Sigmoid colon (tissue), 7 donors: ENCODE data around the gene CSF2RB. TPM values are rescaled to one million over a fixed set of nuclear protein-coding genes. Genes with fewer than 3 reads are reported as not detected.

Experiments
- DNase-seq: peaks from one replicate; pipeline ENCODE4 v3.0.0-alpha.2; 2019
- H3K27ac ChIP-seq, 4 donors: fragments of 200-600 bp; sonication (generic); one replicate each; pipeline ENCODE4 v1.5.1; 2016 to 2019; ENCODE audit warnings: mild to moderate bottlenecking in 1 of 4
- H3K27me3 ChIP-seq, 3 donors: fragments of 200-600 bp; sonication (generic); one replicate each; pipeline ENCODE4 v1.5.1; 2019; ENCODE audit warnings: mild to moderate bottlenecking in 1 of 3
- H3K36me3 ChIP-seq, 4 donors: fragments of 200-600 bp; sonication (generic); one replicate each; pipeline ENCODE4 v1.5.1; 2016 to 2019
- H3K4me1 ChIP-seq, 4 donors: fragments of 200-600 bp; sonication (generic); one replicate each; pipeline ENCODE4 v1.5.1; 2017 to 2019
- H3K4me3 ChIP-seq, 4 donors: fragments of 200-600 bp; sonication (generic); one replicate each; pipeline ENCODE4 v1.5.1; 2017 to 2019; ENCODE audit warnings: mild to moderate bottlenecking in 2 of 4, moderate library complexity in 1 of 4
- H3K9me3 ChIP-seq, 4 donors: fragments of 200-600 bp in 3 of 4; sonication (generic) in 3 of 4; one replicate each; pipeline versions ENCODE4 v1.5.1 to v1.6.1; 2013 to 2019
- EP300 ChIP-seq, 4 donors: sonication (generic); formaldehyde crosslinking; IDR thresholded peaks; one replicate each; pipeline ENCODE4 v1.6.1; 2017; ENCODE audit warnings: antibody characterized with exemption in 4 of 4
- POLR2A ChIP-seq, 2 donors: fragments of 450-650 bp; IDR thresholded peaks; one replicate each; pipeline ENCODE4 v1.6.1; 2016; ENCODE audit warnings: antibody characterized with exemption in 2 of 2, mild to moderate bottlenecking in 2 of 2, moderate library complexity in 2 of 2
- POLR2AphosphoS5 ChIP-seq, 4 donors: sonication (generic); formaldehyde crosslinking; IDR thresholded peaks; one replicate each; pipeline ENCODE4 v1.6.1; 2017; ENCODE audit warnings: antibody characterized with exemption in 4 of 4
- WGBS, 2 donors: extraction: QIAGEN DNeasy Blood & Tissue Kit; methylation state at CpG; one replicate each; pipeline ENCODE4 v1.1.7; 2013; 5-methylcytosine and 5-hydroxymethylcytosine counted together
- intact Hi-C: fragments of 100-400 bp; cut with DNase I; formaldehyde crosslinking; loops from one replicate; pipeline ENCODE4 v1.15.1; 2023
- polyA plus RNA-seq, 3 donors: library from polyadenylated mRNA; stranded (reverse); fragments of 200-250 nt; gene quantifications; one replicate each; pipeline ENCODE4 v1.2.3, GENCODE V29; 2013
- total RNA-seq, 4 donors: library from RNA; depleted of rRNA; stranded (reverse); fragments of >200 nt; gene quantifications; one replicate each; pipeline ENCODE4 v1.1.0, GENCODE V29; 2016
- TF ChIP-seq, protein P1 (sequence below), 4 experiments: fragments of 450-650 bp in 3 of 4; fragments of 200-600 bp in 1 of 4; IDR thresholded peaks; one replicate each; pipeline ENCODE4 v1.5.1; 2016 to 2019; ENCODE audit warnings: antibody characterized with exemption in 4 of 4, mild to moderate bottlenecking in 3 of 4, moderate library complexity in 2 of 4
- donor health status: healthy with polysubstance abuse.
- donor health status: Bipolar disorder and iron deficiency.
- donor health status: healthy.

Gene CSF2RB
- total and polyA plus RNA-seq, 7 donors: 0.60 to 11.4 (median 3.7) TPM

DNA sequence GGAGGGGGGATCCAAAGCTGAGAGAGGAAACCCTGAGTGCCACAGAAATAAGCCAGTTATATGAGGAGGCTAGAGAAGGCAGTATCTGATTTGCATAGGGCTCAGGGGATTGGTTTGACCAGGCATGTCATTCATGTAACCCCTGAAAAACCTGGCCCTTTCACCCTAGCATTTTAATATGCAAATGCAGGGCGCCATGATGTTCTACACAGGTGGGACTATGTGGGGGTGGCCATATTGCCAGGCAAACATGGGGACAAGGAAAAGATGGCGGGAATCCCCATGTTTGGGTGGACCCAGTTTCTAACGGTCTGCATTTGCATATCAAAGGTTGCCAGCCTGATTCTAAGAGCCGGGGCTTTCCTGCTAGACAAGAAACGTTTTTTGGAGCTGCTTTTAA, 27.2 kb downstream of the CSF2RB start:
- TF ChIP-seq EP300 (IDR thresholded peaks at IDR 0.05) (no peak), POLR2AphosphoS5 (IDR thresholded peaks at IDR 0.05) (no peak), POLR2A (IDR thresholded peaks at IDR 0.05) (no peak)
- TF ChIP-seq, protein P1, sequence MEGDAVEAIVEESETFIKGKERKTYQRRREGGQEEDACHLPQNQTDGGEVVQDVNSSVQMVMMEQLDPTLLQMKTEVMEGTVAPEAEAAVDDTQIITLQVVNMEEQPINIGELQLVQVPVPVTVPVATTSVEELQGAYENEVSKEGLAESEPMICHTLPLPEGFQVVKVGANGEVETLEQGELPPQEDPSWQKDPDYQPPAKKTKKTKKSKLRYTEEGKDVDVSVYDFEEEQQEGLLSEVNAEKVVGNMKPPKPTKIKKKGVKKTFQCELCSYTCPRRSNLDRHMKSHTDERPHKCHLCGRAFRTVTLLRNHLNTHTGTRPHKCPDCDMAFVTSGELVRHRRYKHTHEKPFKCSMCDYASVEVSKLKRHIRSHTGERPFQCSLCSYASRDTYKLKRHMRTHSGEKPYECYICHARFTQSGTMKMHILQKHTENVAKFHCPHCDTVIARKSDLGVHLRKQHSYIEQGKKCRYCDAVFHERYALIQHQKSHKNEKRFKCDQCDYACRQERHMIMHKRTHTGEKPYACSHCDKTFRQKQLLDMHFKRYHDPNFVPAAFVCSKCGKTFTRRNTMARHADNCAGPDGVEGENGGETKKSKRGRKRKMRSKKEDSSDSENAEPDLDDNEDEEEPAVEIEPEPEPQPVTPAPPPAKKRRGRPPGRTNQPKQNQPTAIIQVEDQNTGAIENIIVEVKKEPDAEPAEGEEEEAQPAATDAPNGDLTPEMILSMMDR (IDR thresholded peaks at IDR 0.05): no peak
- no peaks in the 10 kb centered on the region for H3K9me3 ChIP-seq
- no peaks in the 10 kb centered on the region for H3K27me3 ChIP-seq
- intact Hi-C loops: no loop called here
- WGBS, 2 donors: 44 to 68% methylated on average over 5 of the region's 5 CpGs
- H3K36me3 ChIP-seq: no peaks in the 10 kb centered on the region
- no peak overlapping the region for H3K27ac ChIP-seq
- no peak for DNase-seq
- H3K4me1 ChIP-seq: no peaks in the 10 kb centered on the region
- no peak overlapping the region for H3K4me3 ChIP-seq

DNA sequence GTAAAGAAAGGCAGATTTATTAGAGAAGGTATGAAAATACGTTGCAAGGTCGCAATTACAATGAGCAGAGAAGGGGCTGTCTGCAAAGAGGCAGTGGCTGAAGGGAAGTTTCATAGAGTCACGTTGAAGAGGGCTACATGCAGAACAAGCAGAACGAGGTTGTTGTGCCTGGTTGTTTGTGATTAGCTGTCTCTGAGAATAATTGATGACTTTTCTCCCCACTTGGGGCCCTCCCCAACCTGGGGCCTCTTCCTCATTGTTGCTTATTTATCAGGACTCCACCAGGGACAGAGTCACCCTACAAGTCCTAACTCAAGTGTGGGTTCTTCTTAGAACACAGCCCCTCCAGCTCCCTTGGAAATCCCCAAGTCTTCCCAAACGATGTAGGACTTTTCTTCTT, 29.1 kb downstream of the CSF2RB start:
- intact Hi-C loops: no loop called here
- no peak for DNase-seq
- Histone ChIP-seq H3K4me3 (no peak overlapping the region), H3K27me3 (no peaks in the 10 kb centered on the region), H3K36me3 (no peaks in the 10 kb centered on the region), H3K9me3 (no peaks in the 10 kb centered on the region), H3K27ac (no peak overlapping the region), H3K4me1 (no peaks in the 10 kb centered on the region)
- TF ChIP-seq POLR2AphosphoS5 (IDR thresholded peaks at IDR 0.05) (no peak), POLR2A (IDR thresholded peaks at IDR 0.05) (no peak), EP300 (IDR thresholded peaks at IDR 0.05) (no peak)
- TF ChIP-seq, protein P1 (IDR thresholded peaks at IDR 0.05): no peak
- 53% methylated on average over 5 of the region's 5 CpGs for WGBS, 2 donors

DNA sequence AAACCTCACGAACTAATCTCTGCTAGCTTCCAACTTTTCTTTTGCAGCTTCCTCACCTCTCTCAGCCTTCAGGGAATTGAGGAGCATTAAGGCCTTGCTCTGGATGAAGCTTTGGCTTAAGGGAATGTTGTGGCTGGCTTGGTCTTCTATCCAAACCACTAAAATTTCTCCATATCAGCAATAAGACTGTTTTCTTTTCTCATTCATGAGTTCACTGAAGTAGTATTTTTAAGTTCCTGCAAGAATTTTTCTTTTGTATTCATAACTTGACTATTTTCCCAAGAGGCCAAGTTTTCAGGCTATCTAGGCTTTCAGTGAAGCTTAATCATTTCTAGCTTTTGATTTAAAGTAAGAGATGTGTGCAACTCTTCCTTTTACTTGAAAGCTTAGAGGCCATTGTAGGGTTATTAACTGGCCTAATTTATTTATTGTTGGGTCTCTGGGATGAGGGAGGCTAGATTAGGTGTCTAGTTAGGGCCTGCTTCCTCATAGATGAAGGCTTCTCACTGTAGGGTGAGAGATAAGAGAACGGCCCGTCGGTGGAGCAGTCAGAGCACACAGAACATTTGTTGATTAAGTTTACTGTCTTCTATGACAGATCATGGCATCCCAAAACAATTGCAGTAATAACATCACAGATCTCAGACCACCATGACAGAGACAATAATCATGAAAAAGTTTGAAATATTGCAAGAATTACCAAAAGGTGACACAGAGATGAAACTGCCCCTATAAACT, 33.2 kb downstream of the CSF2RB start:
- Histone ChIP-seq H3K27me3 (no peaks in the 10 kb centered on the region), H3K4me1 (peaks cover 0 to 10% (median 4%) of the 10 kb centered on the region in 4 donors), H3K4me3 (no peak overlapping the region), H3K36me3 (no peaks in the 10 kb centered on the region), H3K9me3 (no peaks in the 10 kb centered on the region), H3K27ac (no peak overlapping the region)
- 55 to 62% methylated on average over 4 of the region's 4 CpGs for WGBS, 2 donors
- TF ChIP-seq EP300 (IDR thresholded peaks at IDR 0.05): no peak
- intact Hi-C loops: no loop called here
- no peak for DNase-seq

DNA sequence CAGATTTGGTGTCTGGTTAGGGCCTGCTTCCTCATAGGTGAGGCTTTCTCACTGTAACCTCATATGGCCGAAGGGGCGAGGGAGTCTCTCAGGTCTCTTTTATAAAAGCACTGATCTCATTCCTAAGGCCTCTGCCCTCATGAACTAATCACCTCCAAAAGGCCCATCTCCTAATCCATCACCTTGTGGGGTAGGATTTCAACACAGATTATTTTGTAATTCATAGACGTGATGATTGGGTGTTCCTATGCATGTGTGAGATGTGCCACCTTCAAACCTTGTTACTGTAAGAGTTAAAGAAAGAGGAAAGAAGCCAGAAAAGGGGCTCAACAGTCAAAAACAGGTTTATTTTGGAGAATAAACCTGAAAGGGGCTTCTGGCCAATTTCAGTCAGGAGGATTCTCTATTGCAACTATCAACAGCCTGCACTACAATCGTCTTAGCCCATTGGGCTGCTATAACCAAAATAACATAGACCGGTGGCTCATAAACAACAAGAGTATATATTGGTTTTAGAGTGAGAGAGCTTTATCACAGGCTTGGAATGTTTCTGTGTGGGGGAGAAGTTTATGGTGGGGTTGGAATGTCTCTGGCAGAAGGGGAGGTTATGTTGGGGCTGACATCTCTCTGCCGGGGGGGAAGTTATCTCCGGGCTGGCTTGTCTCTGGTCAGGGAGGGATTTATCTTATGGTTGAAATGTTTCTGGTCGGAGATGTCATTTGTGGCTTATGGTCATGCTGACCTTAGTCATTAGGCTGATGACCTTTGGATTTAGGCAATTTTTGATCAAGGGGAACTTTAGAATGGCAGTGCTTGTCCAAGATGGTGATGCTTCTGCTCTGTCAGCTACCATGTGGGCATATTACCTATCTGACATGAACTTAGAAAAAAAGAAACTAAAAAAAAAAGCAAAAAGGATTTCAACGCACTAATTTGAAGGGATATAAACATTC, 35.1 kb downstream of the CSF2RB start:
- TF ChIP-seq EP300 (IDR thresholded peaks at IDR 0.05) (no peak), POLR2A (IDR thresholded peaks at IDR 0.05) (no peak), POLR2AphosphoS5 (IDR thresholded peaks at IDR 0.05) (no peak)
- TF ChIP-seq, protein P1 (IDR thresholded peaks at IDR 0.05): no peak
- H3K4me1 ChIP-seq: peaks cover 0 to 10% (median 4%) of the 10 kb centered on the region in 4 donors
- no peaks in the 10 kb centered on the region for H3K9me3 ChIP-seq
- no peaks in the 10 kb centered on the region for H3K27me3 ChIP-seq
- 57 to 65% methylated on average over 9 of the region's 9 CpGs for WGBS, 2 donors
- H3K36me3 ChIP-seq: no peaks in the 10 kb centered on the region
- intact Hi-C loops: no loop called here
- H3K27ac ChIP-seq: peak overlapping the region in 1 of 4 donors; percentile 12
- H3K4me3 ChIP-seq: no peak overlapping the region
- DNase-seq: no peak
